GM12801 (cell line): ENCODE results near the gene FRMD4A.

Experiments
- TF ChIP-seq, protein P1 (sequence below): IDR thresholded peaks from one replicate; pipeline ENCODE4 v1.5.1; 2011; ENCODE audit warnings: control low read depth; ENCODE audit not compliant: insufficient read length; ENCODE audit errors: extremely low read depth

FRMD4A gene

DNA sequence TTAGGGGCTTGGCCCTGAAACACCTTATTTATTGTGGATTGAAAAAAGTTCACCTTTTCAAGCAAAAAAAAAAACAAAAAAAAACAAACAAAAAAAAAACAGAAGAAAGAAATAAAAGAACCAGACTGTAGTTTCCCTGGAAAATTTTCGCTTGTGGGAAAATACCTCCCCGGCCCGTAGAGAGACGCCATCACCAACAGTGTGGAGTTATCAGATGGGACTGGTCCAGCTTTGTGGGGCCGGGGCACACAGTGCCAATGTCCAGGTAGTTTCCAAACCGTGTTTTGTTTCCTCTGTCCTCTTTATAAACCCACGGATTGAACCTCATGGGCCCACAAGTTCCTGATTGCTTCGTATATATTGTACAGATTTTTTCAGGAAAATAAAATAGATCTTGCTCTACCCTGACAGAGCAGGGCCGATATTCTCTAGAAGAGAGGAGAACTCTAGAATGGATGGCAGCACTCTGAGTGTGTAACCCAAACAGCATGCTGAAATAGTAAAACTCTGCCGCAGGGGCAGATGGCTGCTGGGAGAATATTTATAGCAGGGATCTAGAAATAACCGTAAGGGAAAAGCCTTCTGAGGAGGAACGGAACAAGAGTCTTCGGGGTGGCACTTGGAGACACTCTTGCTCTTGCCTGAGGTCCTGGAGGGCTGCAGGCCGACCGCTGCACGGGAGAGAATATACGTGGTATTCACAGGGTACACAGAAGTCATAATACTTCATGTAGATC, 241.0 kb downstream of the FRMD4A start:
- TF ChIP-seq, protein P1, sequence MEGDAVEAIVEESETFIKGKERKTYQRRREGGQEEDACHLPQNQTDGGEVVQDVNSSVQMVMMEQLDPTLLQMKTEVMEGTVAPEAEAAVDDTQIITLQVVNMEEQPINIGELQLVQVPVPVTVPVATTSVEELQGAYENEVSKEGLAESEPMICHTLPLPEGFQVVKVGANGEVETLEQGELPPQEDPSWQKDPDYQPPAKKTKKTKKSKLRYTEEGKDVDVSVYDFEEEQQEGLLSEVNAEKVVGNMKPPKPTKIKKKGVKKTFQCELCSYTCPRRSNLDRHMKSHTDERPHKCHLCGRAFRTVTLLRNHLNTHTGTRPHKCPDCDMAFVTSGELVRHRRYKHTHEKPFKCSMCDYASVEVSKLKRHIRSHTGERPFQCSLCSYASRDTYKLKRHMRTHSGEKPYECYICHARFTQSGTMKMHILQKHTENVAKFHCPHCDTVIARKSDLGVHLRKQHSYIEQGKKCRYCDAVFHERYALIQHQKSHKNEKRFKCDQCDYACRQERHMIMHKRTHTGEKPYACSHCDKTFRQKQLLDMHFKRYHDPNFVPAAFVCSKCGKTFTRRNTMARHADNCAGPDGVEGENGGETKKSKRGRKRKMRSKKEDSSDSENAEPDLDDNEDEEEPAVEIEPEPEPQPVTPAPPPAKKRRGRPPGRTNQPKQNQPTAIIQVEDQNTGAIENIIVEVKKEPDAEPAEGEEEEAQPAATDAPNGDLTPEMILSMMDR, result no peak

DNA sequence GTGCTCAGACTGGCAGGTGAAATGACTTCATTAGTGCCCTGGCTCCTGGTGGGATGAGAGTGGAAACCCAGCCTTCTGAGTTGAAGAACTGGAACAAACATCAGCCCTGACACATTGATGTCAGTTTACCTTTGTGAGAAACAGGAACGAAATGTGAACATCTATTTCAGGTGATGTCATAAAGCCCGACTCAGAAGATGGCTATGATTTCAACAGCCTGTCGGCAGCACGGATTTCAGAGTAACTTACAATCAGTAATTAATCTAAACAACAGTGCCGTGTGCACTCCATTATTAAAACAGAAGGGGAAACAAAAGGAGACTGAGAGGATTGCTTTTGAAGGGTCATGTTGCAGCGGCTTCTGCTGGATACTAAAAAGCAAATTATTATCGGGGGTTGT, 243.2 kb downstream of the FRMD4A start:
- TF ChIP-seq, protein P1, result no peak

DNA sequence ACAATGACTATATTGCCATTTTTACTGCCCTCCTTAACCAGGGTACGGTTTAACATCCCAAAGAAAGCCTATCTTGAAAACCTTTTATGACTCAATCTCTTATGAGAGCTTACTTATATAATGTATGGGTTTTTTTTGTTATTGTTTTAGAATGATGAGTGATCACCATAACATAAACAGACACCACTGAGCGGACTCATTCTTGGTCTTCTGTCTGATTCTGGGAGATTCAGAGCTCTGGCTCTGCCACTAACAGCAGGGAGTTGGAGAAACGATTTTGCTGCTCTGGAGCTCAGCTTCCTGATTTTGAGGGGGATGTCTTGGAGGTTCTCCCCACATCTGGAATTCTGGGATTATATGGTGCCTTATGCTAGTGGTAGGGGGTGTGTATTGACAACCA, 244.1 kb downstream of the FRMD4A start:
- TF ChIP-seq, protein P1, result no peak

DNA sequence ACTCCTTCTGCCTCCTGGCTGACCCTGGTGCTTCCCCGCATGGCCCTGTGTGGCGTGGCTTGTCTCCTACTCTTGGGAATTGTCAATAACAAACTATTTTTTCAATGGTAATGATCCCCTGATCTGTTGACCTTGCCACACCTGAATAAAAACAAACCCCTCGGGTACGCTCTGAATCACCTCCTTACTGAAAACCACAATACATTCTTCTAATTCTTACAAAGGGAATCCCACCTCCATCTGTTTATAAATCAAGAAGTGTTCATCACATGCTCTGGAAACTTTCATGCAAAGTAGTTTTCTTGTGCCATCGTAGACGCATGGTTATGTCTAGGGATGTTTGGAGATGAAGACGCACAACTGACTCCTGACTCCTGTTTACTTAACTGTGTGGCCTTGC, 245.8 kb downstream of the FRMD4A start:
- TF ChIP-seq, protein P1, result no peak

DNA sequence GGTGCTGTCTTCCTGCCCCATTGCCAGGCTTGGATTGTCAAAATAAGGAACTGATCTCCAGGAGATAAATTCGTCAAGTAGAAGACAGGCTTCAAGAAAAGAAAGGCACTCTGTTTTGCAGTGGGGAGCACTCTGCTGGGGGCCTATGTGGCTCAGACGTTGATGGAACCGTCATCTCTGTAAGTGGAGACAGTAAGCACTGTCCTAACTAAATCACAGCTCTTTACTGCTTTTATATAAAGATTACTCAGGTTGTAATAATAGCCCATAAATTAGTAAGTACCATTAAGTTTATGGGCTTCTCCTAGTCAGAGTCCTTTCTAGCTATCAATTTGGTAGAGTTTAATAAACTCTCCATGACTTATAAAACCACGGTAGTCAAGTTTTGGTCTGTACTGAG, 249.9 kb downstream of the FRMD4A start:
- TF ChIP-seq, protein P1, result no peak

DNA sequence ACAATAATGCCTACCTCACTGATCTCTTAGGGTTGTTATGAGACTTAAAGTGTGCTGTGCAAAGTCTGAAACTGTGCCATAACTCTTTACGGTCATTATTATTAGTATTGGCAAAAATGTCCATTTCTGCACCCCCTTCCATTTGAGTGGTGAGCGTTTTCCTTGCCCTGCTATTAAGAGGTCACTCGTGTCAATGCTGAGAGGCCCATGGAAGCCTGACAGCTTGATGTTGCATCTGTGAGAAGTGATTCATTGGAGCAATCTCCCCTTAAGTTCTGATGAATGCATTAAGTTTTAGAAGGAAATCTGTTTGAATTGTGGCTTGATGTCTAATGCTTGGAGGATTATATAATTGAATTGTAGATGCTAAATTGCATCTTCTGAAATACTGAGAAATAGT, 253.3 kb downstream of the FRMD4A start:
- TF ChIP-seq, protein P1, result no peak

DNA sequence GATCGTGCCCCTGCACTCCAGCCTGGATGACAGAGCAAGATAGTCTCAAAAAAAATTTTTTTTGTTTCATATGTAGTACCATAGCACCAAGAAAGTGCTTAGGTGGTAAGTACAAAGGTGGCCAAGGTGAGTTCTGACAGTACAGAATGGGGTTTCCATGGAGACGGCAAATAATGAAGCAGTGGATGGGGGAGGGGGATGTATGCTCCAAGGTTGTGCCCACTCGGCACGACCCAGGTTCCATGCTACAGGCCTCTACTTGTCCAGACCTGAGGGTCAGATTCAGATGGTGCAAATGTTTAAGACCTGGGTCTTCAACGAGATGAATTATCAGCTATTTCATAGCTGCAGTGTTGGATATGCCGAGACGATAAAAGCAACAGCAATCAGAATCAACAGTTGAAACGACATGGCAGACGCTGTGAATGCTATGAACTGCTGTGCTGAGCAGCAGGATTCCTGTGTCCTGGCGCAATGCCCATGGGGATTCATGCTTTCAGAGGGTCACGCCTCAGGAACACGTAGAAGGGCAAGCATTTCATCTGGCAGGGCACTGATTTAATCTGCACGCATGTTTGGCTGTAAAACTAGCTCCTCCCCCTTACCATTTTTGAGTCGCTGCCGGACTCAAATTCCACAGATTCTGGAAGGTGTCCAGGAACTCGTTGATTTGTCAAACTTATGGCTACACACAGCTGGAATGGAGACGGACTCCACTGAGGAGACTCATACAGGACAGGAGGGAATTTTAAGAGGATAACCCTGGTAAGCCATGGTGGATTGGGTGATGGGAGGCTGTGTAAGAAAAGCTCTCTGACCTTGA, 256.5 kb downstream of the FRMD4A start:
- TF ChIP-seq, protein P1, result no peak
